ENCODE data around the gene EGFR. TPM values are rescaled to one million over a fixed set of nuclear protein-coding genes. Genes with fewer than 3 reads are reported as not detected.

The EGFR gene
- total RNA-seq (2022; extraction: Qiagen RNA extraction): 88.0 to 119 TPM (median 105 TPM) in 5 replicates

GRCh38 chr7:55018361-55019190 lies at the start of gene EGFR:
Gene EGFR (plus strand): TSS chr7:55019017. CDS start chr7:55019278, 261 bp downstream.

